Osteocyte (in vitro differentiated cells): ENCODE results near the gene CEACAM6. TPM values are rescaled to one million over a fixed set of nuclear protein-coding genes. Genes with fewer than 3 reads are reported as not detected.

ENCODE experiments used
- DNase-seq: peaks from one replicate; pipeline ENCODE4 v3.0.0; 2021; ENCODE audit warnings: mixed read lengths; ENCODE audit not compliant: unreplicated experiment; ENCODE audit errors: extremely low spot score
- H3K27ac Mint-ChIP-seq: one replicate; pipeline ENCODE4 v1.8.0; 2021; ENCODE audit warnings: mild to moderate bottlenecking, mixed read lengths; ENCODE audit not compliant: unreplicated experiment
- H3K27me3 Mint-ChIP-seq: one replicate; pipeline ENCODE4 v1.8.0; 2021; ENCODE audit warnings: mixed read lengths; ENCODE audit not compliant: unreplicated experiment
- H3K36me3 Mint-ChIP-seq: one replicate; pipeline ENCODE4 v1.8.0; 2021; ENCODE audit warnings: mixed read lengths; ENCODE audit not compliant: unreplicated experiment
- H3K4me1 Mint-ChIP-seq: one replicate; pipeline ENCODE4 v1.8.0; 2021; ENCODE audit warnings: mixed read lengths; ENCODE audit not compliant: unreplicated experiment
- H3K4me3 Mint-ChIP-seq: one replicate; pipeline ENCODE4 v1.8.0; 2021; ENCODE audit warnings: mild to moderate bottlenecking, moderate library complexity, mixed read lengths; ENCODE audit not compliant: unreplicated experiment
- H3K9me3 Mint-ChIP-seq: one replicate; pipeline ENCODE4 v1.8.0; 2021; ENCODE audit warnings: mixed read lengths; ENCODE audit not compliant: unreplicated experiment
- CTCF ChIP-seq: fragments of 200-600 bp; sonication (generic); IDR thresholded peaks from 2 replicates; pipeline ENCODE4 v1.5.0; 2021; ENCODE audit warnings: antibody characterized with exemption, mild to moderate bottlenecking, moderate library complexity
- total RNA-seq: library from RNA; stranded (reverse); gene quantifications from 2 replicates; pipeline ENCODE4 v1.2.1, GENCODE V29; 2021

The CEACAM6 gene
- total RNA-seq, 1 donor from 2014 or later = not detected

GRCh38 chr19:41792513-41793413 is 37.4 kb downstream of the CEACAM6 start:
- Mint-ChIP-seq H3K27ac (no peak overlapping the region), H3K36me3 (no peaks in the 10 kb centered on the region), H3K4me1 (no peaks in the 10 kb centered on the region), H3K27me3 (peaks cover 38% of the 10 kb centered on the region), H3K4me3 (no peak overlapping the region), H3K9me3 (no peaks in the 10 kb centered on the region)
- DNase-seq = no peak
- peak; percentile 51 for TF ChIP-seq CTCF

GRCh38 chr19:41793414-41793727 is 38.0 kb downstream of the CEACAM6 start:
- no peak for TF ChIP-seq CTCF
- H3K9me3 Mint-ChIP-seq = no peaks in the 10 kb centered on the region
- no peaks in the 10 kb centered on the region for H3K36me3 Mint-ChIP-seq
- no peak overlapping the region for H3K27ac Mint-ChIP-seq
- H3K27me3 Mint-ChIP-seq = peaks cover 38% of the 10 kb centered on the region
- H3K4me1 Mint-ChIP-seq = no peaks in the 10 kb centered on the region
- no peak for DNase-seq
- H3K4me3 Mint-ChIP-seq = no peak overlapping the region

- no peak for DNase-seq
- Mint-ChIP-seq H3K4me3 (no peak overlapping the region), H3K27me3 (peaks cover 32% of the 10 kb centered on the region), H3K36me3 (no peaks in the 10 kb centered on the region), H3K9me3 (no peaks in the 10 kb centered on the region), H3K27ac (no peak overlapping the region), H3K4me1 (no peaks in the 10 kb centered on the region)
- peak; percentile 75 for TF ChIP-seq CTCF
These were observed 39.7 kb downstream of the CEACAM6 start for GRCh38 chr19:41795031-41795461.

- Mint-ChIP-seq H3K4me1 (no peaks in the 10 kb centered on the region), H3K36me3 (no peaks in the 10 kb centered on the region), H3K4me3 (no peak within 1 kb of the TSS), H3K9me3 (no peaks in the 10 kb centered on the region), H3K27me3 (peaks cover 32% of the 10 kb centered on the region), H3K27ac (no peak within 1 kb of the TSS)
- no peak for TF ChIP-seq CTCF
- no peak for DNase-seq
These were observed 41.0 kb downstream of the CEACAM6 start, which contains the start of gene CEACAM3 for GRCh38 chr19:41796362-41796761. TSS of gene CEACAM3 (plus strand) at chr19:41796587. CDS start at chr19:41796678, 91 bp downstream.

- H3K27me3 Mint-ChIP-seq = peaks cover 33% of the 10 kb centered on the region
- H3K4me1 Mint-ChIP-seq = no peaks in the 10 kb centered on the region
- DNase-seq = no peak
- H3K9me3 Mint-ChIP-seq = no peaks in the 10 kb centered on the region
- no peak overlapping the region for H3K4me3 Mint-ChIP-seq
- no peak for TF ChIP-seq CTCF
- no peak overlapping the region for H3K27ac Mint-ChIP-seq
- no peaks in the 10 kb centered on the region for H3K36me3 Mint-ChIP-seq
These were observed 41.6 kb downstream of the CEACAM6 start for GRCh38 chr19:41796901-41797300.
